HG03064 (cell line): Measurements from ENCODE around the gene FGD5.

Experiments used
- ATAC-seq: cut with Tn5 transposase; IDR thresholded peaks from one replicate; pipeline ENCODE4 v1.9.1; 2021; ENCODE audit warnings: low read depth; ENCODE audit not compliant: unreplicated experiment

The FGD5 gene

DNA sequence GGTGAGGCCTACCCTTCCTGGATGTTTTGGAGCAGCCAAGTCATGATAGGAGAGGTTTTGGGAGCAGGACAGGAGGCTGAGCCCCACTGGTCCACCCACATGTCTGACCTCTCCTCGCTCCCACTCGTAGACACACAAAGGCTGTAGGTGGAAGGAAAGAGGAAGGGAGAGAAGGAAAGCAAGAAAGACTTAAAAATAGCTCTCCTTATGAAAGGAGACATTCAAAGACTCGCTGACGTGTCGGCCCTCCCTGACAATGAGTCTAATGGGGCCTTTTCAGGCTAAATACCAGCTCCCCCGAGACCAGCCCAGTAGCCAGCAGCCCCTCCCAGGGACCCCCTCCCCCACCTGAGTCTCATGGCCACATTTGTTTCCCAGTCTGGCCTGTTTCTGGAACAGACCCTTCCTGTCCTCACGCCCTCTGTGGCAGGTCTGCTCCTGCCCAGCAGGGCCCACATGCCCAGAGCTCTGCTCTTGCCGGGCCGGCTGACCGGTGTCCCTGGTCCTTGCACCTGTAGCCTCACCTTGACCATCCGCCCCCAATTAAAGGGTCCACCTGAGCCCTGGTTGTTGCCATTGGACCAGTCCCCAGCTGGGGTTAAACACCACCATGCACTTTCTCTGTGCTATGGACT lies 49.3 kb downstream of the FGD5 start:
- no peak for ATAC-seq

- no peak for ATAC-seq
These were observed 51.4 kb downstream of the FGD5 start for GRCh38 chr3:14869917-14870782.

DNA sequence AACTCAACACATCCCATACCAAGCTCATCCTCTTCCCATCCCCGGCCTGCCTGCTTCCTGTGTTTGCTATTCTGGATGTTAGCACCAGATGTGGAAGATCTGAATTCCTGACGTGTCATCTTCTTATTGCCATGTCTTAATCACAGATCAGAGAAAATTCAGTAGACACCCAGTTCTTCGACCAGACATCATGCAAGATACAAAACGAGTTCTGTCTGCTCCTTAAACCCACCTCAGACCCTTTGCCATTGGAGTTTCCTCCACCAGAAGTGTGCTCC lies 52.0 kb downstream of the FGD5 start:
- ATAC-seq: no peak

DNA sequence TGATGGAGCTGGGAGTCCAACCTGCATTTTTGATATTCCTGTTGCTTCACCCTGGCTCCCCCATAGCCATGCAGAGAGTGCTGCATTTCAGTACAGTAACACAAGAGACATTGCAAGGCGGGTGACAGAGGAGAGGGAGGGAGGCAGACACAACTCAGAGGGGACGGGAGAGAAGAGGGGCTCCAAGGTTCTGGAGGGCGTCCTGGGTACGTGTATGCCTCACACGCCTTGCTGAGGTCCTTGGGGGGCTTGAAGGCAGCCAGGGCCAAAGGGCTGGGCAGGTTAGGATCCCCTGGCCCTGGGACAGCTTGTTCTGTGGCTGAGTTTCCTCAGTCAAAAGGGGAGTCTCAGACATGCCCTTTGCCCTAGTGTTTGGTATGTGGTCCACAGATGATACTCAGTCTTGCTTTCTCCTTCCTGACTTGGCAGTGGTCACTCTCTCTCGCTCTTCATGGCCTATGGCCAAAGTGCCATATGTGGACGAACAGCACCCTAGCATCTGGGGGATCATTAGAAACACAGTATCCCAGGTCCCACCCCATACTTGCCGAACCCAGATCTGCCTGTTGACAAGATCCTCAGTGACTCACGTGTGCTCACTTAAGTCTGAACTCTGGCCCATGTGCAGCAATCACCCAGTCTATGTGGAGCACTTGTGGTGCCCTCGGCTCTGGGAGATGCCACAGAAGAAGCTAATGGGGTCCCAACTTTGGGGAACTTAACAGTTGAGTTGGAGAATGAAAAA lies 52.9 kb downstream of the FGD5 start:
- ATAC-seq: no peak

- no peak for ATAC-seq
These were observed 53.9 kb downstream of the FGD5 start for GRCh38 chr3:14872706-14873105.

- no peak for ATAC-seq
These were observed 56.0 kb downstream of the FGD5 start for GRCh38 chr3:14874784-14875183.

GRCh38 chr3:14875411-14876175 lies 56.8 kb downstream of the FGD5 start:
- no peak for ATAC-seq

- ATAC-seq: no peak
These were observed 58.2 kb downstream of the FGD5 start for GRCh38 chr3:14876921-14877333.

GRCh38 chr3:14877469-14877868 lies 58.7 kb downstream of the FGD5 start:
- ATAC-seq: no peak

GRCh38 chr3:14879211-14879874 lies 60.6 kb downstream of the FGD5 start:
- ATAC-seq: no peak

DNA sequence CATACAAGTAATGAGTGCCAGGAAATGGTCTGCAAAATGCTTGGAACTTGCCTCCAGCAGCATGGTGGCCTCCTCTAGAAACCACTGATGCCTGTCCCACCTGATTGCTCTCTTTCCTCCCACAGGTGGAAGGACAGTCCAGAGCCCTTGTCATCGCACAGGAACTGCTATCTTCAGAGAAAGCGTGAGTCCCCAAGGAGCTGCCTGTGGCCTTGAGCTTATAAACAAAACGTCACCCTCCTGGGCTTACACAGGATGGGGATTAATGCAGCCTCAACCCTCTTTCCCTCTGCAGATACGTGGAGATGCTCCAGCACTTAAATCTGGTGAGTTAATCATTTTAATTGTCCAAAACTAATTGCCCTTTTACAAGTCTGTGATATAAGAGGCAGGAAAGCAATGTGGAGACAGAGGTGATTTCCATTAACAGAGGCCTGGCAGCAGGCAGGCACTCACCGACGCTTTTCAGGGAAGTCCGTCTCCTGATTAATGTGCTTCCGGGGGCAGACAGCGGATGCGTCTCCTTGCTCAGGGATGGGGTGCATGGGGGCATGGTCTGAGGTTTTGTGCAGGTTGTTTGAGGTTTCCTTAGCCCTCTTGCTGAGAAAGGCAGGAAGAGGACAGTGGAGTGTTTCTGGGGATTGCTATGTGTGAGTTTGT lies 61.8 kb downstream of the FGD5 start:
- no peak for ATAC-seq

- no peak for ATAC-seq
These were observed 64.5 kb downstream of the FGD5 start for GRCh38 chr3:14883226-14883625.

DNA sequence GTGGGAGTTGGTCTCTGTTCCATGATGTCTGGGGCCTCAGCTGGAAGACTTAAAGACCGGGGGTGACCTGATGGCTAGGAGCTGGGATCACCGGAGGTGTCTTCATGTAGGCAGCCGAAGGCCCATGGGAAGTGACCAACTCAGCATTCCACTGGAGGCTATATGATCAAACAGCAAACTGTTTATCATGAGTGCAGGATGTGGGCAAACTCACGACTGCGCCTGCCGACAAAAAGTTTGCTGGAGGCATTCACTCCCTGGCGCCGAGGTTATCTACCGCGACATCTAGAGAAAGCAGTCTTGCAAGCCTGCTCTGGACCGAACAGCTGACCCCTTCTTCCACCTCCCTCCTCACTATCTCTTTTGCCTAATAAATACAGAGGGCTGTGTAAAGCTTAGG lies 65.9 kb downstream of the FGD5 start:
- no peak for ATAC-seq

GRCh38 chr3:14885307-14885706 lies 66.5 kb downstream of the FGD5 start:
- ATAC-seq: no peak

DNA sequence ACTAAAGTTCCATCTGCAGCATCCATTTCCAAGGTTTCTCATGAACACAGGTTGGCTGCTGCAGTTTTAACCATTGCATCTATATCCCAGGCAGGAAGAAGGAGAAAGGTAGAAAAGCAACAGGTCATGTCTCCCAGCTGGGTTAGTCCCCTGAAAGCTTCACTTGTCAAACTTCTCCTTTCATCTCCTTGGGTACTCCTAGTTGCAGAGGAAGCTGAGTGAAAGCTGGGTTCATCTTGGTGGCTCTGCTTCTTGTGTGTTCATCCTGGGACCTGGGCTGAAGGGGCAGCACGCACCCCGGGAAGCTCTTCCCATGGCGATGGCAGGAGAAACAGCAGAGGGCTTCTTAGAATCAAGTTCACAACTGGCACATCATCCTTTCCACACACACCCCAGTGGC lies 67.3 kb downstream of the FGD5 start:
- no peak for ATAC-seq

DNA sequence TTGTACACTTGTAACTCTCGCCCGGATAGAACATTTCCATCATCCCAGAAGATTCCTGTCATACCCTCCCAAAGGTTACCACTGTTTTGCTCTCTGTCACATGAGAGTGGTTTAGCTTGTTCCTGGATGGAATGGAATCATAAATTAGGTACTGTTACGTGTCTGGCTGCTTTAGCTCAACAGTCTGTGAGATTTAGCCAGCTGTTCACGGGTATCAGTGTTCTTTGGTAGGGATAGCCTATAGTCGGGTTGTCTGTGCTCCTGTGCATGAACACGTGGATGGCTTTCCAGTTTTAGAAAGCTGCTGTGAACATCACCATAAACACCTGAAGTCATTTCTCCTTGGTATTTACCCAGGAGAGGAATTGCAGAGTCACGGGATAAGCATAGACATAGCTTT lies 70.4 kb downstream of the FGD5 start:
- ATAC-seq: no peak

DNA sequence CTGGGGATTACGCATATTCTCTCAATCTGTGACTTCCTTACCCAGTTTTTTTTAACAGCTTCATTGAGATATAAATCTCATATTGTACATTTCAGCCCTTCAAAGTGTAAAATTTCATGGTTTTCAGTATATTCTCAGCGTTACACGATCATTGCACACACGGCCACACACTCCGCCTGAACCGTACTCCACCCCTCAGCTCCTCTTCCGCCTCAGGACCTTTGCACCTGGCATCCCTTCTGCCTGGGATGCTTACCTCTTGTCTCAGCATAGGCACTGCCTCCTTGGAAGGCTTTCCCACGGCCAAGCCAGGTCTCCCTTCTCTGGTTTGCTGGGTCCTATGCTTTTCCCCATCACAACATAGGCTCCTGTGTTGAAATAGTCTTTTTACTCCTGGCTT lies 71.2 kb downstream of the FGD5 start:
- no peak for ATAC-seq

GRCh38 chr3:14890476-14890875 lies 71.7 kb downstream of the FGD5 start:
- ATAC-seq: no peak

DNA sequence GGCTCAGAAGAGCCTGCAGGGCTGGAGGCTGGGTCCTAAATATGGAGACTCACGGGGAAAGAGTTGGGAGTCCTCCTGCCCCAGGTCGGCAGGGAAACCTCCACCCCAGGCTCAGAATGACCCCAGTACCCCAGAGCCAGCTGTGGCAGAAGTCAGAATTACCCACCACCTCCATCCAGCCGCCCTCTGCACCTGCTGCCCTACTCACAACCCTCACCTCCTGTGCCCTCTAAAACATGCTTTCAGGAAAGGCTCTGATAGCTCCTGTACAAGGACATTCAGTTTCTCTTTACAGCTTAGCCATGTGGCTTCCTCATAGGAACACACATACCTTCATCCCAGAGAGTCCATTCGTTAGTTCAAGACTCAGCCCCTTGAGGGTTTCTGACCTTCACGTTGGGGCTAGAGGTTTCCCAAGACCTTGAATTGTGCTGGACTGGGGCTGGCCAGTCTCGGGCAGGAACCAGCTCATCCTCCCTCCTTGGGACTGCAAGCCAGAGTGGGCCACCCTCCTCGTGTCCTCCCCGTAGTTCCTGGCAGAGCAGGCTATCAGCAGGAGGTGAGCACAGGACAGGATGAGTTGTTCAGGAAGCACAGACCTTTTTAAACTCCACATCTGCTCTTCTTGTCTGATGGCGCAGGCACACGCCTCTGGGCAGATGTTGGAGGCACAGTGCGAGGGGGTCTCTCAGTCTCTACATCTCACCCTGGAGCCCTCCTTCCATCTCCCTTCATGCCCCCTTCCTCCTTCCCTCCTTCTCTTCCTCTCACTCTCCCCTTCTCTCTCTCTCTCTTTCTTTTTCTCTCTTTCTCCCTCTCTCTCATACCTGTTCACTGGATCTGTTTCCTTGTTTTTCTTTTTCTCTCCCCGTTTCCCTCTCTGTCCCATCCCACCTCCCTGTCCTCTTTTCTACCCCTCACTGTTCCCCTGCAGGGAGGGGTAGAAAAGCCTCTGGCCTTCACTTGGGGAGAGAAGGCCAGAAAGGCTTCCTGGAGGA lies 72.7 kb downstream of the FGD5 start:
- ATAC-seq: no peak
